Endothelial cell of umbilical vein (primary cell): ENCODE results near the gene MAGI3. TPM values are rescaled to one million over a fixed set of nuclear protein-coding genes. Genes with fewer than 3 reads are reported as not detected.
A peak's percentile ranks its signal among the peaks of the same experiment; 100 is the strongest.

Experiments
- BruUV-seq: library from RNA; stranded (reverse); fragments of 400-500 nt; replicated peaks from 2 replicates; lab custom pipeline; 2021; lab: Mats Ljungman, UMichigan
- CTCF ChIA-PET: fragments of 300-600, 350-600 bp; sonication (Branson Sonifier 250); formaldehyde crosslinking; loops from one replicate; lab custom pipeline; 2021; ENCODE audit warnings: antibody characterized with exemption, inconsistent platforms; lab: Charles Lee
- POLR2A ChIA-PET: fragments of 300-600, 350-600 bp; sonication (Branson Sonifier 250); formaldehyde crosslinking; loops from one replicate; lab custom pipeline; 2021; ENCODE audit warnings: antibody characterized with exemption, inconsistent platforms; lab: Charles Lee
- DNase-seq: peaks from one replicate; pipeline ENCODE4 v3.0.0-alpha.2; 2011; ENCODE audit warnings: low read depth, low spot score
- FAIRE-seq: peaks from 2 replicates; lab custom pipeline; 2011; peaks lifted over from hg19 to GRCh38; lab: Jason Lieb, UNC
- H2AFZ ChIP-seq: 2 replicates; pipeline ENCODE4 v1.6.0; 2012; ENCODE audit warnings: low read depth, low read length, control low read depth, inconsistent platforms
- H3K27ac ChIP-seq: 2 replicates; pipeline ENCODE4 v1.5.1; 2011; ENCODE audit warnings: low read depth, mild to moderate bottlenecking, control low read depth, low read length, moderate library complexity; ENCODE audit not compliant: insufficient read depth
- H3K27me3 ChIP-seq, 2 experiments: 2 replicates each; pipeline versions ENCODE4 v1.6.0 to v1.6.1; 2011; ENCODE audit warnings: low read length in 2 of 2, mixed read lengths in 1 of 2; ENCODE audit not compliant: control insufficient read depth in 2 of 2, insufficient read depth in 2 of 2
- H3K36me3 ChIP-seq, 2 experiments: 2 replicates in 1 of 2; 3 replicates in 1 of 2; pipeline ENCODE4 v1.5.1; 2011; ENCODE audit warnings: low read length in 2 of 2, mild to moderate bottlenecking in 1 of 2, moderate library complexity in 1 of 2; ENCODE audit not compliant: control insufficient read depth in 2 of 2, insufficient read depth in 2 of 2; ENCODE audit errors: extremely low read depth in 1 of 2
- H3K4me1 ChIP-seq: 3 replicates; pipeline ENCODE4 v1.5.1; 2011; ENCODE audit warnings: mild to moderate bottlenecking, low read length; ENCODE audit not compliant: control insufficient read depth, insufficient read depth; ENCODE audit errors: extremely low read depth
- H3K4me2 ChIP-seq: 2 replicates; pipeline ENCODE4 v1.6.1; 2011; ENCODE audit warnings: low read length, control low read depth, mixed read lengths; ENCODE audit not compliant: insufficient read depth
- H3K4me3 ChIP-seq, 3 experiments: fragments of 200-600 bp in 1 of 3; sonication (generic), shearing (Covaris generic) in 1 of 3; replicated peaks in 1 of 3; 2 replicates each; pipeline ENCODE4 v1.5.1; 2011 to 2016; ENCODE audit warnings: control low read depth in 3 of 3, low read length in 3 of 3, mild to moderate bottlenecking in 2 of 3, inconsistent platforms in 1 of 3, low read depth in 1 of 3, moderate library complexity in 1 of 3; ENCODE audit not compliant: insufficient read depth in 1 of 3
- H3K79me2 ChIP-seq: 2 replicates; pipeline ENCODE4 v1.6.0; 2012; ENCODE audit warnings: low read length, inconsistent platforms; ENCODE audit not compliant: control insufficient read depth, insufficient read depth
- H3K9ac ChIP-seq: replicated peaks from 2 replicates; pipeline ENCODE3; 2011; ENCODE audit warnings: low read length, control low read depth; ENCODE audit not compliant: insufficient read depth; ENCODE audit errors: extremely low read depth
- H3K9me1 ChIP-seq: replicated peaks from 3 replicates; pipeline ENCODE4 v1.6.0; 2011; ENCODE audit warnings: mild to moderate bottlenecking, low read length; ENCODE audit not compliant: control insufficient read depth, insufficient read depth; ENCODE audit errors: extremely low read depth
- H3K9me3 ChIP-seq: replicated peaks from 2 replicates; pipeline ENCODE4 v1.5.1; 2012; ENCODE audit warnings: low read length, inconsistent platforms; ENCODE audit not compliant: control insufficient read depth, insufficient read depth
- H4K20me1 ChIP-seq: replicated peaks from 2 replicates; pipeline ENCODE3; 2011; ENCODE audit warnings: mild to moderate bottlenecking, low read length; ENCODE audit not compliant: control insufficient read depth, insufficient read depth; ENCODE audit errors: extremely low read depth
- FOS ChIP-seq: IDR thresholded peaks from 2 replicates; pipeline ENCODE4 v1.6.1; 2011; ENCODE audit warnings: mild to moderate bottlenecking, low read length, moderate library complexity, borderline replicate concordance; ENCODE audit not compliant: insufficient read depth
- GATA2 ChIP-seq: IDR thresholded peaks from 2 replicates; pipeline ENCODE4 v1.7.0; 2011; ENCODE audit warnings: low read depth, mild to moderate bottlenecking, moderate library complexity, mixed read lengths, low read length; ENCODE audit not compliant: insufficient read length, insufficient read depth
- JUN ChIP-seq: IDR thresholded peaks from 2 replicates; pipeline ENCODE4 v1.6.1; 2011; ENCODE audit warnings: borderline replicate concordance, low read depth; ENCODE audit not compliant: insufficient read length, insufficient read depth
- MAX ChIP-seq: IDR thresholded peaks from 2 replicates; pipeline ENCODE4 v1.6.1; 2011; ENCODE audit not compliant: insufficient read depth, insufficient read length
- MYC ChIP-seq: IDR thresholded peaks from one replicate; pipeline ENCODE4 v1.6.1; 2011; ENCODE audit warnings: mild to moderate bottlenecking, low read depth, low read length
- POLR2AphosphoS5 ChIP-seq: IDR thresholded peaks from 2 replicates; pipeline ENCODE4 v1.6.1; 2012; ENCODE audit warnings: low read depth, mild to moderate bottlenecking, control low read depth, low read length, moderate library complexity; ENCODE audit not compliant: insufficient read depth
- dilution Hi-C: fragments of 300-500 bp; cut with MboI; formaldehyde crosslinking; loops from one replicate; pipeline ENCODE4 v1.15.0; 2019; ENCODE audit warnings: low sequenced_read_pairs; ENCODE audit not compliant: extremely low pct_ligation_motif_present
- intact Hi-C: fragments of 100-400 bp; cut with micrococcal nuclease; formaldehyde crosslinking; loops from one replicate; pipeline ENCODE4 v1.10.0; 2022
- polyA plus RNA-seq, 4 experiments: library from polyadenylated mRNA; depleted of rRNA in 3 of 4; stranded (reverse) in 3 of 4; unstranded in 1 of 4; fragments of >200 nt; gene quantifications; 2 replicates each; pipeline versions ENCODE4 v1.2.1 to v1.2.3, GENCODE V29; 2011 to 2012; ENCODE audit warnings: missing spikeins in 1 of 4
- total RNA-seq: library from RNA; stranded (reverse); gene quantifications from 2 replicates; pipeline ENCODE4 v1.2.3, GENCODE V29; 2021

Gene MAGI3
- total and polyA plus RNA-seq, 2 donors (not counting 3 experiments of a cell fraction or from before 2014, with no cell fraction given), result 2.8 to 16.1 TPM

GRCh38 chr1:113641396-113641795 lies 251.1 kb downstream of the MAGI3 start:
- POLR2A ChIA-PET, result no interaction called here
- intact Hi-C loops (no loop called here), dilution Hi-C loops (no loop called here)
- Histone ChIP-seq H3K9ac (no peak overlapping the region), H3K4me2 (no peak overlapping the region), H3K4me1 (no peaks in the 10 kb centered on the region), H3K36me3 (no peaks in the 10 kb centered on the region), H3K4me3 (no peak overlapping the region), H3K27ac (no peak overlapping the region), H3K9me1 (no peaks in the 10 kb centered on the region), H3K27me3 (no peaks in the 10 kb centered on the region), H4K20me1 (no peaks in the 10 kb centered on the region), H3K9me3 (no peaks in the 10 kb centered on the region), H3K79me2 (no peaks in the 10 kb centered on the region), H2AFZ (no peak overlapping the region)
- CTCF ChIA-PET, result no interaction called here
- no peak for FAIRE-seq
- no peak for DNase-seq
- TF ChIP-seq GATA2 (no peak), JUN (no peak), FOS (peak; percentile 8), MAX (no peak)
- no TSS peak for BruUV-seq

GRCh38 chr1:113647164-113647563 lies 256.8 kb downstream of the MAGI3 start:
- Histone ChIP-seq H3K9me1 (no peaks in the 10 kb centered on the region), H3K9me3 (no peaks in the 10 kb centered on the region), H3K9ac (no peak overlapping the region), H3K36me3 (peaks cover 0 to 2% of the 10 kb centered on the region in 2 experiments), H3K4me2 (no peak overlapping the region), H2AFZ (no peak overlapping the region), H3K27me3 (no peaks in the 10 kb centered on the region), H3K79me2 (no peaks in the 10 kb centered on the region), H3K4me1 (no peaks in the 10 kb centered on the region), H3K4me3 (no peak overlapping the region), H4K20me1 (no peaks in the 10 kb centered on the region), H3K27ac (no peak overlapping the region)
- ChIA-PET CTCF (no interaction called here), POLR2A (no interaction called here)
- intact Hi-C loops (no loop called here), dilution Hi-C loops (no loop called here)
- TF ChIP-seq JUN (no peak), POLR2AphosphoS5 (no peak), MYC (no peak)
- no TSS peak for BruUV-seq
- DNase-seq (no peak), FAIRE-seq (no peak)
